Hippocampal formation (tissue), 2 donors: ENCODE results near the gene ETV6.

Source experiments
- DNase-seq, 2 donors: peaks; one replicate each; lab custom pipeline; 2025; lab: John Stamatoyannopoulos, UW

ETV6 gene

DNA sequence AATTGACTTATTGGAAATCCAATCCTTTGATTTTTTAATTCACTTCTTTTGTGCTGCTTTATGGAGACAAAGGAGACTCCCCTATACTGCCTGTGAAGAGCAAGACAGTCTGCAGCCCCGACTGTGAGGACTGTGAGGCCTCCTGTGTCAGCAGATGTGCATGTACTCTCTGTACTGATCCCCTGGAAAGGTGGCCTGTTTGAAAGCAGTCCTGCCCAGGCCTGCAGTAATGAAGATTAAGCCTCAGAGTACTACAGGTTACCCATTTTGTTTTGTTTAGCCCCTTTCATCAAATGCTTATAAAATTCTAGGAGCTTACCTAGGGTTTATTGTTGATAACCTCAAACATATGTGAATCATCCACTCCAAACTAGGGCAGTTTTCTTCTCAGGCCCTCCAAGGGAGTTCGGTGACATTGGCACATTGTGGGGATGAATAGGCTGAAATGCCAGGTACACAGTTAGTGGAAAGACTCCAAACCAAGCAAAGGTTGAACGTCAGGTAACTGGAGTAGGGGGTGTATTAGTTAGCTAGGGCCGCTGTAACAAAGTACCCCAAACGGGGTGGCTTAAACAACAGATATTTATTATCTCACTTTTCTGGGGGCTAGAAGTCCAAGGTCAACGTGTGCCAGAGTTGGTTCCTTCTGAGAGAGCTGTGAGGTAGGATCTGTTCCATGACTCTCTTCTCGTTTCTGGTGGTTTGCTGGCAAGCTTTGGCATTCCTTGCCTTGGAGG is 212.6 kb downstream of the ETV6 start:
- DNase-seq, result no peak

DNA sequence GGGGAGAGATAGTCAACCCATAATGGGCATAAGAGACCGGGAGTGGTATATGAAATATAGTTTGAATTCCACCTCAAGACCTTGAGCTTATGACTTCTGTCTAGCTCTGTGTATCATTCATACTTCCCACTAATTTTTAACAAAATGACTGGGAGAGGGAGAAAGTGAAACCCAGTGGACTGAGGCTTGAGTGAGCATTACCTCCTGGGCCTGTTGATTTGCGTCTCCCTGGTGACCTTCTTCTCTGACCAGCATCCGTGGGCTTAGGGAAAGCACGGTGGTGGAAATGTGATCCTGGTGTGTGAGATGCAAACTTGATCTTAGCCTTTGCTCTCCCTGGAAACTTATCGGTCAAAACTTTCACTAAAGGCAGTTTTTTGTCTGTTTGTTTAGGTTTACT is 213.3 kb downstream of the ETV6 start:
- DNase-seq, result no peak

DNA sequence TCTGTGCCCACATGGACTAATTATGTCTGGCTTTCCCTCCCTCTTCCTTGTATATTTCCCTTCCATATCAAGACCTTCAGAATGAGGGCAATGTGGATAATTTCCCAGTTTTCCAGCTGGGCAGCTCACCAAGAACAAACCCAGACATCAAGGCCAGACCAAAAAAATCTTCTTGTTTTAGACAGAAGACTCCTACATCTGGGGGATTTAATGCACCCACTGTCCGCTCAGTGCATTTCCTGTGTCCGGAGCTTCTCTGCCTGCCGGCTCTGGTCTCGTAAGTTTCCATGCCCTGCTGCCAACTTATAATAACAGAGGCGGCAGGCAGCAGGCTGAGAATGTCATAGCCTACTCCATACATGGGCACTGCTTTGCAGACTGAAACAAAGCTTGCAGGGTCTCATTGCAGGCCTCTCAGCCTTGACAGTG is 214.0 kb downstream of the ETV6 start:
- peak in 1 of 2 donors; percentile 17 for DNase-seq

DNA sequence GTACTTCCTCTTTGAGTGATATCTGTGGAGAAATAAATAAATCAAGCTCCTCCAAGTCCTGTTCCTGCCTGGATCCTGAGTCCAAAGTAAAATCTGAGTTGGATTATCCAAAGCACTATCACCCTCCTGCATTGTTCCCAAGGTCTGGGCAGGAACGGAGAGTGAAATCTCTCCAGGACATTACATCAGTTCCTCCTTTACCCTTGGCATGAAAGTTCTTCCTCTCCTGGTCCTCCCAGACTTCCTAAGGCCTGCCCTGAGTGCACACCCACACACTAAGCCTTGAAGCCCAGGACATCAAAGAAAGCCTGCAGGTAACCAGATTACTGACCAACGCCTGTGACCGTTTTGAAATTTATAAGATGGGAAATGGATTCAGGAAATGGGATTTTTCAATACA is 214.5 kb downstream of the ETV6 start:
- no peak for DNase-seq

DNA sequence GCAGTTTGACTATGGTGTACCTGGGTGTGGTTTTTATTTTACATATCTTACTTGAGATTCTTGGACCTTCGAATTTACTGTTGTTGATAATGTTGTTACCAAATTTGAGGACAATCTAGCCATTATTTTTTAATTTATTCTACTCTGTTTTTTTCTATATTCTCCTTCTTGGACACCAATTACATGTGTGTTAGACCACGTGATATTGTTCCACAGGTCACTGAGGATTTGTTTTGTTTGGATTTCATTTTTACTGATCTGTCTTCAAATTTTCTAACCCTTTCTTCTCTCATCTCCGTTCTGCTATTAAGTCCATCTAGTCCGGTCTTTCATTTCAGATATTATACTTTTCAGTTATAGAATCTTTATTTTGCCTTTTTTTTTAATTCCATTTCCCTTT is 216.3 kb downstream of the ETV6 start:
- DNase-seq, result no peak

DNA sequence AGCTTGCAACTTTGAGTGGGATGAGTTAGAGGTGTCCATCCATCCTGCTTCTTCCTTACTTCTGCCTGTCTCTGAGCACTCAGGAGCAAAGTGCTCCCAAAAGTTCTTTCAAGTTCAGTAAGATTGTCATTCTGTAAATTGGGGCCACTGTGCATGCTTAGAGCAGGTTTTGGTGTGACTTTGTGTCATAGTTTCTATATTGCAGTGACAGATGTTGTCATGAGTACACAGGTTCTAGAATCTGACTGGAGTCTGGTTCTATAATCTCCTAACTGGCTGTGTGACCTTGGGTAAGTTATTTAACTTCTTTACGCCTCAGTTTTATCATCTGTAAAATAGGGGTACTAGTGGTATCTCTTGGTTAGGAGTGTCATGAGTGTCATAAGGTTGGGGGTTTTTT is 218.6 kb downstream of the ETV6 start:
- DNase-seq, result no peak

DNA sequence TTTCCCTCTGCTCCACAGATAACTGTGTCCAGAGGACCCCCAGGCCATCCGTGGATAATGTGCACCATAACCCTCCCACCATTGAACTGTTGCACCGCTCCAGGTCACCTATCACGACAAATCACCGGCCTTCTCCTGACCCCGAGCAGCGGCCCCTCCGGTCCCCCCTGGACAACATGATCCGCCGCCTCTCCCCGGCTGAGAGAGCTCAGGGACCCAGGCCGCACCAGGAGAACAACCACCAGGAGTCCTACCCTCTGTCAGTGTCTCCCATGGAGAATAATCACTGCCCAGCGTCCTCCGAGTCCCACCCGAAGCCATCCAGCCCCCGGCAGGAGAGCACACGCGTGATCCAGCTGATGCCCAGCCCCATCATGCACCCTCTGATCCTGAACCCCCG is 219.9 kb downstream of the ETV6 start:
- DNase-seq, result no peak

DNA sequence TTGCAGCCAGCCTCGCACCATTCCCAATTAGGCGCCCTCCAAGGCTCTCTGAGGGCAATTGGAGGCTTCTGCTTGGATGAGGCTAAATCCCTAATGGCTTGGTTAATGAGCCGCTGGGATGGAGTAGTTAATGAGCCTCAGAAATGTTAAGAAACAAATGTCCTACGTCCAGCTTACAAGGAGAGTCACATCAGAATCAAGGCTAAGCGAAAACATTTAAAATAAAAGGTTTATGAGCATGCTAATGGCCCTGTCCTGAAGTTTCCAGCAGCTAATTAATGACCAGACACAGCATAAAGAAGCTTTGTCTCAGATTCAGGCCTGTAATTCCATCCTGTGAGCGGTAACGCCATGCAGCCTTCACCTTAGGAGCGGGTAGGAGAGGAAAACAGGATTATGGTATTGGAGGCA is 220.6 kb downstream of the ETV6 start:
- DNase-seq, result no peak

DNA sequence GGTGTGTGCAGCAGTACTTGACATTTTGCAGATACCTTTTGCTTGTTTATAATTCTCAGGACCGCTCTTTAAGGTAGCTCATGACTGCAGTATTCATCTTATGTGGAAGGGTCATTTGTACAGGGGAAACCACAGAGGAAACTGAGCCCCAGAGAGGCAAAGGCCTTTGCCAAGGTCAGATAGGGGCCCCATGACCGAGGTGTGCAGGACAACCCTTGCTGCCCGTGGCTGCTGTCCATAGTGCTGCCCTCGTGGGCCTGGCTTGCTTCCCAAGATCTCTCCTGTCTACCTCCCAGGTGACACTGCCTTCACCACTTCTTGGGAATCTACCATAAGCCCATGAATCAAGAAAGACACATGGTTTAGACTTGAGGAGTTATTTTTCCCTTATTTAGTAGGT is 222.6 kb downstream of the ETV6 start:
- no peak for DNase-seq

DNA sequence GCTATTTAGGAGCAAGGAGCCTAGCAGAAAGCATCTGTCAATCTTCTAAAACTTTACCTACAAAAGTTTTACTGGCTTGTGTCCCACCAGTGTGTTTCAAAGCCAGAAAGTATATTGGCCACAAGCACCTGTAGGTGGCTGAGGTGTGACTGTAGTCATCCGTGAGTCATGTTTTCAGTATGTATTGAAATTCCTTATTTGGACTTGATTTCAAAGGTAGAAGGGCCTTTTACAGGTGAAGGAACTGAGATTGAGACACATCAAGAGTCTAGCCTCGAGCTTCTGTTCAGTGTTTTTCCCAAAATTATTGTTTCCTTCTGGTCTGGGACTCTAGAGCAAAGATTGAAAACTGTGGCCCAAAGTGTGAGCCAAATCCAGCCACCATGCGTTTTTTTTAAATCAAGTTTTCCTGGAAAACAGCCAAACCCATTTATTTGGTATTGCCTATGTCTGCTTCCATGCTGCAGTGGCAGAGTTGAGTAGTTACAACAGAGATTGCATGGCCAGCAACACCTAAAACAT is 226.0 kb downstream of the ETV6 start:
- no peak for DNase-seq

DNA sequence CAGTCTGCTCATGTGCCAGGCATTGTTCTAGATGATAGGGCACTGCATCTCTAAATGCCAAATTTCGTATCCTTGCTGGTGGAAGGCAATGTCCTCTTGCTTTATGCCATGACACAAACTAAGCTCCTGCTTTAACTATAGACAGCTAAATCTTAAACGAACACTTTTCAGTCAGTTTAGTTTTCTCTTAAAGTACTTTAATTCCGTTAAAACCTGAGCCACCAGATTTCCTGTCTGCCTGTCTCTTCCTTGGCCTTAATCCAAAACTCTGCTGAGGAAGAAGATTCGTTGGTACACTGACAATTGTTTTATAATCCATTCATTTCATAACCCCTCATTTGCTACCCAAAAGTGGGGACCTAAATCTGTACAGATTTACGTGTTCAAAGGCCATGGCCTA is 226.8 kb downstream of the ETV6 start:
- no peak for DNase-seq

DNA sequence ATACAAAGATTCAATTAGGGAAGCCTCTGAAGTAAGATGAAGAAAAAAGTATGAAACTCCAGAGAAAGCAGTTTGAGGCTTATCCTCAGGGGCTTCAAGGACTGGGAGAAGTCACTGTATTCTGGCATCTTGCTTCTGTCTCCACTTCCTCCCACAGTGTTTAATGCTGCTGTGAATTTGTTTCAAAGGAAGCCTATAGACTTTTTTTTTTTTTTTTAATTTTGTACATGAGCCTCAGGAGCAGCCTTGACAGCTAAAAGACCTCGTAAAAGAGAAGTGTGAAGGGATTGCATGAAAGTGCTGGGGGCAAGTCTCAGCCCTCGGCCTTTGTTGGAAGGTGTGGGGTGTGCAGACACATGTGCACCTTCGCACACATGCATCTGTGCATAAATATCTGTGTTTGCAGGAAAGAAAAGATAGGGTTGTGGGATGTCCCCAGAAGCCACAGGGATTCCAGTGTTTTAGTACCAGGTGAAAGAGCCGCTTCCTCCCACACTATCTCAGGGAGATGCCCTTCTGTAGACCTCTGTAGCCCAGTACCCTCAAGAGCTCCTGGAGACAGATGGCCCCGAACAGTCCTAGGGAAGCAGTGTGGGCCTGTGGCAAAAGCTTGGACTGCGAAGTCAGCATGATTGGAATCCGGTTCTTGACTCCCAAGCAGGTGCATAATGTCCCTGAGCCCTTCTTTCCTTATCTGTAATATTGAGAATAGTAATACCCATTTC is 227.8 kb downstream of the ETV6 start:
- no peak for DNase-seq

DNA sequence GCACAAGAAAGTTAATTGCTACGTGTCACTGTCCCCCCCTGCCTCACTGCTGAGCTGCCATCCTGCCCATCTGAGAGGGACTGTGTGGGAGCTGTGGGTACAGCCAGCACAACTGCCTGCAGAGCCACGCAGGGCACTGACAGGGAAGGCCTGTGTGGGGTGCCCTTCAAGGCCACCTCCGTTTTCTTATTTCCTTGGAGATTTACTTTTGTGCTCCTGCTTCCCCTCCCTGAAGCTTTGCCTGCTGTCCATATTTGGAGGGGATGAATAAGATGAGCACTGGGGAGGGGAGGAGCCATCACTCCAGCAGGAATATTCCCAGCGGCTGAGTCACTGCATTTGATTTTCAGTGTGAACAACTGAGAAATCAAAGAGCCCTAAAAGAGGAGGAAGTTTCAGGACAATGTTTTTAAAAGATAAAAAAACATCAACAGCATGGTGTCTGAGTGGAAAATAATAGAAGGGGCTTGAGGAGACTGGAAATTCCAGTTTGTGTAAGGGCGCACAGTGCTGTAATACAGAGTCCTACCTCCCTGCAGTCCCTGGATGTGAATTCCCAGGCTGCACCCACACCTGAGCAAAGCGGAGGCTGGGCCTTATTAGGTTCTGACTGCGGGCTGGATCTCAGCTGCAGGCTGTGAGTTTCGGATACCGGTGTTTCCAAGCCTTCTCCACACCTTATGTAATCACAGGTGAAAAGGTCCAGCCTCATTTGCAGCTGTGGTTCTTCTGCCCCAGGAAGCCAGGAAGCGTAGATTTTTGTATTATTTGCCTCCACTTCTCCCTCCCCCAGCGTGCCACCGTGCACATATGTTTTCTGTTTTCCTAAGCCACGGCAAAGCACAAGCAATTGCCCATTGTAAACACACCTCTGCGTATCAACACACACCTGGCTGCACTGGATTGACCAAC is 228.7 kb downstream of the ETV6 start:
- DNase-seq, result no peak

DNA sequence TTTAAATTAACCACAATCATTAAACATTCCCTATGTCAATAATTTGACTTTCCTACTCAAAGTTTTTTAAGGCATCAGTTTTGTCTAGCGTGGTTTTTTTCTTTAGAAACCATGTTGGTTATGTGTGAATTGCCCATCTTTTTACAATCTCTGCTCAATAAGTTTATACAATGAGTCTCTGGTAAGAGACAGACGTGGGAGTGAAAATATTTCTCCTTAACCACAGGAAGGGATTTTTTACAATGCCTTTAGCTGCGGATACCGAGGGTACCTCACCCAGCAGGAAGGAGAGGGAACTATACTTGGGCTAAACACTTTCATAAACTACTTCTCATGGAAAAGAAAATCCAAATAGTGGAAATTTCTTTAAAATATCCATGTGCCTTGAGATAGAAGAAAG is 229.8 kb downstream of the ETV6 start:
- no peak for DNase-seq

DNA sequence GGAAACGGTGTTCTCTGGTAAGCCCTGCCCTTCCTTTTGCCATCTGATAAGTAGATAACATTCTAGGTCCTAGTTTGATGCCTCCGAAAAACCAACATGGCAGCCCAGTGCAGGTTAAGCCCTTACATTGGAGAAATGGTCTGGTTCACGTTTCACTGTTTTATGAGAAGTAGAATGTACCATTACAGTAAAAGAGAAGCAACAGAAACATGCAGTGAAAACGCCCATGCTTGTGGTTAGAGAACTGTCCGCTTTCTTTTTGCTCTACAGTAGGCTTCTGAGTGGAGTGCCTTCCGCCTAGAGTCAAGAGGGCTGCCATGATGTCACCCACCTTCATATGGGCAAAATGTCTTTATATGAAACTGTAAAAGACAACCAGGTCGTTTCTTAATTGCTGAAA is 230.9 kb downstream of the ETV6 start:
- no peak for DNase-seq

DNA sequence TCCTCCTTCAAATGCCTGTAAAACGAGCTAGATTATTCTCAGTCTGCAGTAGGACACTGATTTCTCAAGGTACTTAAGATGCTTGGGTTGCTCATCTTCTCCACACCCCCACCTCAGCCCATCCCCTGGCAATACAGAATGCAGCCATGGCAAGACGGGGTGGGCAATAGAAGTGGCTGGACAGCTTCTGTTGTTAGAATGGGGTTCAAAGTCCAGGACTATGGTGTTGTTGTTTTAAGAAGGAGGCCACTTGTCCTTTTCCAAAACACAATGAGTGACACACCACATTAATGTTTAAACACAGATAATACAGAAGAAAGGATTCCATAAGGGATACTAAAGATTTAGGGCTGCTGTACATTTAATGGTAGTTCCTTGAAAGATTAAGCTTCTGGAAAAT is 232.4 kb downstream of the ETV6 start:
- DNase-seq, result no peak

DNA sequence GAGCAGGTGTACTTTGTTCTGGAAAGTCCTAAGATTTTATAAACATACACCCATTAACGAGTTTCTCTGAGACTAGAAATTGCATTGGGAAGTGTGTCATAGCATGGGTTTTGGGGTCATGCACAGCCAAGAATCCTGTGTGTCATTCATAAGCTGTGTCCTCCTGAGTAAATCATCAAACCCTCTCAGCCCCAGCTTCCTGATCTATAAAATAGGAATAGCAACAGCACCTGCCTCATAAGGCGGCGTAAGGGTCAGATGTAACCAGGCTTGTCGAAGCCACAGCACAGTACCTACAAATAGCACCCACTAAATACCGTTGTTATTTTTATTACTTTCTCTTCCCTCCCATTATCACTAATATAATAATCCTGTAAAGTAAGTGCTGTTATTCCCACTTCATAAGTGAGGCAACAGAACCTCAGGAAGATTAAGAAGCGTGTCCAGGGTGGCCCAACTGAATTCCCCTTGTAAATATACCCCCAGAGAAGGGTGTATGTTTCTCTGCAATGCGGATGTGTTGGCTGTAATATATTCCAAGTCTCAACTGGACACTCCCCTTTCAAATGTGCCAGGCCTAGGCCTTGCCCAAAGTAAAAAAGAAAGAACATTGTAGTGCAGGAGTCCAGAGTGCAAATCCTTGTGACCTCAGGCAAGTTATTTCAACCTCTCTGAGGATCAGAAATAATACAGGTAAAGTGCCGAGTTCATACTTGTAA is 233.0 kb downstream of the ETV6 start:
- DNase-seq, result no peak

DNA sequence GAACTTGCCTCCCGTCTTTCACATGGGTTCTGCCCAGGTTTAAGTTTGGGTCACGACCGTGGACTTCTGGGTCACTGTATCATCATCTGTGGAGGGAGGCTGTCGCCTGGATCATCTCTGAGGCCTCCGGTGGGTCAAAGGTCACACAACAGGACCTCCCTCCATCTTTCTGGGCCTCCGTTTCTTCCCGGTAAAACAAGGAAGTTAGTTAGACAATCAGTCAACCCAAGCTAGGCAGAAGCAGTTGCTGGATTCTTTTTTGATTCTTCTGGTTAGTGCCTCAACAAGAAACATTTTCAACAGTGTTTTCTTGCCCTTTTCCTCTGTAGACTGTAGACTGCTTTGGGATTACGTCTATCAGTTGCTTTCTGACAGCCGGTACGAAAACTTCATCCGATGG is 234.6 kb downstream of the ETV6 start:
- no peak for DNase-seq

DNA sequence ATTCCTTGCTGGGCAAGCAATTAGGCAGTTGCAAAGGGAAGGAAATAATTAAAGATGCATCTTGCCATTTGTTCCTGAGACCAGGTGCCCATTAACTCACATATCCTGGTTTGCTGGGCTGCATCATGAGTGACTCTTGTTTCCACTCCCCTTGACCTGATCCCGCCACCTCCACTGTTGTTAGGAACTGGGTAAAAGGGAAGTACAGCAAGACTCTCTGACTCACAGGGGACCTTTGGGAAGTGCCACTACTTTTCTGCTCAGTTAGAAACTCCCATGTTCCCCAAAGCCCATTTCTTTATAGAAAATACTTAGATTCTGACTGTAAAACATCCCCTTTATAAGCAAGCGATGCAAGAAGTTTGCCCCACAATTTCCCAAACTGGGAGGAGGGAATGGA is 235.2 kb downstream of the ETV6 start:
- DNase-seq, result no peak

DNA sequence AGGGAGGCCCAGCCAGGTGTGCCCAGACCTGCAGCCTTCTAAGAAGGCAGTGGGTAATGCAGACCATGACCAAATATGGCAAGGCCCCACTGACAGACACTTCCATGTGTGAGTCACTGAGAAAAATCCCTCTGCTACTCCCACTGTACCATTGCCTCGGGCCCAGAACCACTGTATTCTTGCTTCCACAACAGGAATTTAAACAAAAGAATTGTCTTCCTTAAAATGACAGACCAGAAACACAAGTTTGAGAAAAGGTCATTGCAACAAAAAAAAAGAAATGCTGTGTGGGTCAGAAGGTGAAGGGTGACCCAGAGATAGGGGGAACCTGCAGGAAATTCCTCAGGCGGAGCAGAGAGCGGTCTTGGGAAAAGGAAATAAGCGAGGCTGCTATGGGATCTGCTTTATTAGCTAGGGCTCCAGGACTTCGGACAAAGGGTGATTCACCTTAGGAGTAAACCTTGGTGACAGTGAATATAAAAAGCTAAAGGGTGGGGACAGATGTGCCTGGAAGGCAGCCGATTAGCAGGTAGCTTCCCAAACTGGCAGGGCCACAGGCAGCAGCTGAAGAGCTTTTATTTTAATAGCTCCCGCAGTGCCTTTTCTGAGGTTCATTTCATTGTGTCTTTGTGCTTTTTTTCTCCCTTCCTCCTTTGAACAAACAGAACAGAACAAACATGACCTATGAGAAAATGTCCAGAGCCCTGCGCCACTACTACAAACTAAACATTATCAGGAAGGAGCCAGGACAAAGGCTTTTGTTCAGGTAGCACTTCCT is 236.0 kb downstream of the ETV6 start:
- no peak for DNase-seq

DNA sequence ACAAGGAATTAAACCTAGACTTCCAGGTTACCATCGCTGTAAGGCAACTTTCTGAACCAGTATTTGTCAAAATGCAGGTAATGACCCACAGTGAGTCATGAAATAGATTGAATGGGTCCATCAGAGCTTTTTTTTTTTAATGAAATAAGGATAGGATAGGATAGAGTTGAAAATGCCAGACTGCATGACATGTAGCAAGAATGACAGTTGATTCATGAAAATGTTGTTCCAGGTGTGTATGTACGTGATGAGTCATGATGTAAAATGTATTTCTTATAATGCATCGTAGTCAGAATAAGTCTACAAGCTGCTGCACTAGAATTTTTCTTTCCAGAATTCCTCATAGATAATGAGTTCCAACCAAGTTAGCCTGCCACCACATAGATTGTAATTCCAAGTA is 236.9 kb downstream of the ETV6 start:
- DNase-seq, result no peak
